ENCODE results near the gene RYR2.

DNA sequence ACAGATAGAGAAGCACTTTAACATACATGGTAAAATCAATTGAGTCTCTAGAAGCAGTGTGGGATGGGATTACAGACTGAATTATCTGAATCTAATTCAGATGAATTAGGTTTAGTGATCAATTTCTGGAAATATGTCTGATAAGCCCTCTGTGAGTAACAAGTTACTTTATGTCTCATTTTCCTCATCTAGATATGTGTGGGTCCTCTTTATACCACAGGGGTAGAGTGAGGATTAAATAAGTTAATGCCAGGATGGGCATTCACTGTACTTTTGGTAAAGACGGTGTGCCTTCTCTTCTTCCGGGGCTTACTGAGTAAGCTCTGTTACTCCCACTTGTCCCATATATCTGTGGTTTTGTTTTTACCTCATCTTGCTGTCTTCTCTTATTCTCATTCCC lies 225.8 kb downstream of the RYR2 start:
- TF ChIP-seq CTCF (IDR thresholded peaks at IDR 0.05) (no peak), EZH2 (IDR thresholded peaks at IDR 0.05; ENCODE audit: borderline replicate concordance, insufficient read depth, low read depth, low read length, poor library complexity, severe bottlenecking) (no peak)
